ENCODE results near the gene NTHL1. TPM values are rescaled to one million over a fixed set of nuclear protein-coding genes. Genes with fewer than 3 reads are reported as not detected.

Gene NTHL1
- total and polyA plus RNA-seq, 2 of the 8 experiments (the other 6 are each of a cell fraction or from before 2014, with no cell fraction given): 70.9 to 150 TPM

GRCh38 chr16:2058420-2058819 is 10.8 kb upstream of the NTHL1 start:
- Histone ChIP-seq H2AFZ (ENCODE audit: low read length) (no peak overlapping the region), H3K4me2 (ENCODE audit: insufficient read depth in 1 of 2, low read depth in 2 of 2, low read length in 2 of 2) (no peak overlapping the region), H3K23ac (ENCODE audit: insufficient read length) (no peak overlapping the region), H3K36me3 (ENCODE audit: control insufficient read depth in 2 of 4, insufficient read depth in 4 of 4, low read length in 3 of 4) (peaks cover 0 to 9% (median 1%) of the 10 kb centered on the region in 4 experiments; a peak in 4 of 8 replicates), H3K9me3 (ENCODE audit: insufficient read depth in 2 of 2, low read depth in 1 of 2, low read length in 1 of 2) (no peaks in the 10 kb centered on the region), H3K23me2 (ENCODE audit: low read depth, low read length) (no peaks in the 10 kb centered on the region), H4K8ac (ENCODE audit: extremely low read depth, insufficient read depth, low read length) (no peak overlapping the region), H3K27ac (ENCODE audit: low read depth, low read length) (0 out of 2 replicates have a peak overlapping the region, but pooled peaks have one; percentile 45), H4K5ac (ENCODE audit: insufficient read length, low read depth, low read length) (no peak overlapping the region), H4K20me1 (replicated peaks in 1 of 2; ENCODE audit: control insufficient read depth in 1 of 2, insufficient read depth in 2 of 2, low read length in 2 of 2) (peaks cover 2 to 14% of the 10 kb centered on the region in 2 experiments), H3K14ac (ENCODE audit: insufficient read length) (no peak overlapping the region), H2BK15ac (ENCODE audit: low read length) (no peak overlapping the region), H3K56ac (replicated peaks; ENCODE audit: insufficient read length, low read depth, low read length) (no peak overlapping the region), H2BK120ac (replicated peaks; ENCODE audit: low read depth, low read length) (no peak overlapping the region), H3K4me3 (ENCODE audit: extremely low read depth in 1 of 4, insufficient read depth in 2 of 4, low read depth in 3 of 4, low read length in 4 of 4) (no peak overlapping the region), H3K79me1 (ENCODE audit: low read depth, low read length) (no peaks in the 10 kb centered on the region), H3K27me3 (replicated peaks in 1 of 4; ENCODE audit: control insufficient read depth in 3 of 4, extremely low read depth in 1 of 4, insufficient read depth in 3 of 4, low read length in 3 of 4) (no peaks in the 10 kb centered on the region), H4K91ac (replicated peaks; ENCODE audit: insufficient read length, low read length) (no peak overlapping the region), H2BK20ac (ENCODE audit: low read length) (no peak overlapping the region), H2BK5ac (ENCODE audit: low read depth, low read length) (no peak overlapping the region), H2AK5ac (ENCODE audit: low read depth, low read length) (no peak overlapping the region), H2BK12ac (ENCODE audit: low read depth, low read length) (no peak overlapping the region), H3K9ac (replicated peaks in 1 of 4; ENCODE audit: extremely low read depth in 1 of 4, low read depth in 3 of 4, low read length in 3 of 4) (no peak overlapping the region), H3K79me2 (ENCODE audit: control insufficient read depth in 1 of 2, insufficient read depth in 2 of 2, low read length in 2 of 2) (no peaks in the 10 kb centered on the region), H3K18ac (ENCODE audit: extremely low read depth, low read length) (no peak overlapping the region), H3K4me1 (replicated peaks in 1 of 4; ENCODE audit: control insufficient read depth in 3 of 4, insufficient read depth in 4 of 4, low read length in 3 of 4) (no peaks in the 10 kb centered on the region), H3K4ac (replicated peaks; ENCODE audit: insufficient read length, low read depth, low read length) (no peak overlapping the region)
- DNase-seq (ENCODE audit: low read depth in 1 of 2, low spot score in 2 of 2): no peak
- WGBS, 2 experiments (ENCODE audit: extremely low coverage in 1 of 2, insufficient coverage in 1 of 2, insufficient read length in 1 of 2, insufficient replicate concordance in 2 of 2, low coverage in 1 of 2, low lambda C conversion rate in 2 of 2, missing lambda C conversion rate in 1 of 2): 86% methylated on average over 12 of the region's 13 CpGs; no CpG with 5 or more reads in 1 of the 2 experiments
- ChIA-PET CTCF (ENCODE audit: partially characterized antibody) (interaction anchor here (0.9 to 1.0 kb wide), 3 partner anchors 13 to 82 kb away, joined by 3 read pairs; no protein-coding TSS in a partner anchor), POLR2A (ENCODE audit: partially characterized antibody) (interaction anchor here (1.3 to 1.6 kb wide), 3 partner anchors 14 to 97 kb away, joined by 4 to 5 read pairs (median 5); no protein-coding TSS in a partner anchor)
- no peak for FAIRE-seq
- TF ChIP-seq, protein P1, sequence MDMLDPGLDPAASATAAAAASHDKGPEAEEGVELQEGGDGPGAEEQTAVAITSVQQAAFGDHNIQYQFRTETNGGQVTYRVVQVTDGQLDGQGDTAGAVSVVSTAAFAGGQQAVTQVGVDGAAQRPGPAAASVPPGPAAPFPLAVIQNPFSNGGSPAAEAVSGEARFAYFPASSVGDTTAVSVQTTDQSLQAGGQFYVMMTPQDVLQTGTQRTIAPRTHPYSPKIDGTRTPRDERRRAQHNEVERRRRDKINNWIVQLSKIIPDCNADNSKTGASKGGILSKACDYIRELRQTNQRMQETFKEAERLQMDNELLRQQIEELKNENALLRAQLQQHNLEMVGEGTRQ (IDR thresholded peaks at IDR 0.05; ENCODE audit: low read length): no peak
- TF ChIP-seq ASH2L (IDR thresholded peaks at IDR 0.05; ENCODE audit: low read length) (no peak), CTCF (IDR thresholded peaks at IDR 0.05; ENCODE audit: control extremely low read depth in 1 of 3, insufficient read depth in 1 of 3, low read depth in 1 of 3, low read length in 3 of 3) (no peak), FOSL1 (IDR thresholded peaks at IDR 0.05; ENCODE audit: insufficient read depth, low read depth, low read length) (no peak), SIRT6 (IDR thresholded peaks at IDR 0.05; ENCODE audit: low read length) (no peak), KDM5A (IDR thresholded peaks at IDR 0.05; ENCODE audit: low read length) (no peak), TBP (IDR thresholded peaks at IDR 0.05; ENCODE audit: low read depth, low read length) (no peak), ATF3 (IDR thresholded peaks at IDR 0.05; ENCODE audit: insufficient read depth, low read depth, low read length) (no peak), RFX5 (IDR thresholded peaks at IDR 0.05; ENCODE audit: borderline replicate concordance, low read depth, low read length) (no peak), YY1 (IDR thresholded peaks at IDR 0.05; ENCODE audit: low read depth, low read length) (no peak)

Measured in H1 (cell line).